CD14-positive monocyte (primary cell): ENCODE data around the gene PHACTR3. TPM values are rescaled to one million over a fixed set of nuclear protein-coding genes. Genes with fewer than 3 reads are reported as not detected.

ENCODE experiments used
- DNase-seq, 3 donors: peaks; one replicate each; pipeline ENCODE4 v3.0.0-alpha.2; 2011 to 2022
- H2AFZ ChIP-seq: 2 replicates; pipeline ENCODE4 v1.6.0; 2012; ENCODE audit warnings: mild to moderate bottlenecking, low read depth, low read length, inconsistent platforms; ENCODE audit not compliant: insufficient read depth, poor library complexity, severe bottlenecking
- H3K27ac ChIP-seq, 2 donors: 1 replicate in 1 of 2; 2 replicates in 1 of 2; pipeline ENCODE4 v1.5.1; 2012 to 2013; ENCODE audit warnings: low read length in 2 of 2, control low read depth in 1 of 2, inconsistent platforms in 1 of 2, low read depth in 1 of 2, mild to moderate bottlenecking in 1 of 2
- H3K27me3 ChIP-seq, 2 donors: one replicate each; pipeline versions ENCODE4 v1.6.0 to v1.6.1; 2011 to 2013; ENCODE audit warnings: low read length in 2 of 2; ENCODE audit not compliant: control insufficient read depth in 2 of 2, insufficient read depth in 2 of 2
- H3K36me3 ChIP-seq, 2 donors: replicated peaks in 1 of 2; 1 replicate in 1 of 2; 2 replicates in 1 of 2; pipeline versions ENCODE4 v1.5.1 to v1.6.1; 2012 to 2013; ENCODE audit warnings: low read length in 2 of 2, control low read depth in 1 of 2, inconsistent platforms in 1 of 2, mild to moderate bottlenecking in 1 of 2; ENCODE audit not compliant: insufficient read depth in 2 of 2, control insufficient read depth in 1 of 2
- H3K4me1 ChIP-seq, 2 donors: 1 replicate in 1 of 2; 2 replicates in 1 of 2; pipeline versions ENCODE4 v1.5.1 to v1.6.1; 2012 to 2013; ENCODE audit warnings: low read length in 2 of 2, control low read depth in 1 of 2, inconsistent platforms in 1 of 2, mild to moderate bottlenecking in 1 of 2, moderate library complexity in 1 of 2; ENCODE audit not compliant: insufficient read depth in 2 of 2, control insufficient read depth in 1 of 2
- H3K4me2 ChIP-seq: replicated peaks from 2 replicates; pipeline ENCODE3; 2012; ENCODE audit warnings: low read length, moderate library complexity, mild to moderate bottlenecking; ENCODE audit not compliant: poor library complexity, severe bottlenecking; ENCODE audit errors: extremely low read depth
- H3K4me3 ChIP-seq, 3 experiments: fragments of 200-600 bp in 1 of 3; sonication (generic) in 1 of 3; replicated peaks in 1 of 3; 1 replicate in 2 of 3; 2 replicates in 1 of 3; pipeline ENCODE4 v1.5.1; 2011 to 2013; ENCODE audit warnings: low read length in 3 of 3, mild to moderate bottlenecking in 3 of 3, control low read depth in 2 of 3, low read depth in 2 of 3, inconsistent platforms in 1 of 3, moderate library complexity in 1 of 3
- H3K79me2 ChIP-seq: 2 replicates; pipeline ENCODE4 v1.6.0; 2012; ENCODE audit warnings: mild to moderate bottlenecking, control low read depth, inconsistent platforms, low read length, moderate library complexity; ENCODE audit not compliant: insufficient read depth
- H3K9ac ChIP-seq: 2 replicates; pipeline ENCODE4 v1.6.0; 2017; ENCODE audit warnings: low read length, mild to moderate bottlenecking; ENCODE audit not compliant: insufficient read depth, poor library complexity, severe bottlenecking
- H3K9me3 ChIP-seq, 2 donors: replicated peaks in 1 of 2; 1 replicate in 1 of 2; 2 replicates in 1 of 2; pipeline versions ENCODE4 v1.5.1 to v1.6.1; 2012 to 2013; ENCODE audit warnings: low read length in 2 of 2, control low read depth in 1 of 2; ENCODE audit not compliant: control insufficient read depth in 1 of 2, insufficient read depth in 1 of 2
- H4K20me1 ChIP-seq: 2 replicates; pipeline ENCODE4 v1.6.0; 2012; ENCODE audit warnings: mild to moderate bottlenecking, low read length, control low read depth, moderate library complexity; ENCODE audit not compliant: insufficient read depth
- H3K27ac Mint-ChIP-seq, 7 donors: one replicate each; pipeline ENCODE4 v1.8.0; 2020; ENCODE audit warnings: mild to moderate bottlenecking in 7 of 7, mixed read lengths in 7 of 7, moderate library complexity in 6 of 7, inconsistent platforms in 2 of 7
- H3K27me3 Mint-ChIP-seq, 3 donors: one replicate each; pipeline ENCODE4 v1.8.0; 2021 to 2022; ENCODE audit warnings: low read depth in 3 of 3, mild to moderate bottlenecking in 3 of 3, mixed read lengths in 3 of 3, moderate library complexity in 3 of 3, inconsistent platforms in 1 of 3
- H3K36me3 Mint-ChIP-seq, 2 donors: one replicate each; pipeline ENCODE4 v1.8.0; 2020; ENCODE audit warnings: mixed read lengths in 2 of 2, inconsistent platforms in 1 of 2, mild to moderate bottlenecking in 1 of 2
- H3K4me1 Mint-ChIP-seq: one replicate; pipeline ENCODE4 v1.8.0; 2020; ENCODE audit warnings: mild to moderate bottlenecking, mixed read lengths
- H3K4me3 Mint-ChIP-seq, 2 donors: one replicate each; pipeline ENCODE4 v1.8.0; 2020; ENCODE audit warnings: mild to moderate bottlenecking in 2 of 2, mixed read lengths in 2 of 2, moderate library complexity in 1 of 2
- H3K9me3 Mint-ChIP-seq, 7 donors: one replicate each; pipeline ENCODE4 v1.8.0; 2020 to 2022; ENCODE audit warnings: mixed read lengths in 7 of 7, mild to moderate bottlenecking in 6 of 7, moderate library complexity in 6 of 7, inconsistent platforms in 2 of 7
- WGBS: methylation state at CpG from one replicate; pipeline ENCODE4 v1.1.5; 2013; ENCODE audit warnings: missing lambda C conversion rate; ENCODE audit not compliant: insufficient coverage; 5-methylcytosine and 5-hydroxymethylcytosine counted together
- intact Hi-C, 2 donors: fragments of 100-400 bp; cut with micrococcal nuclease; formaldehyde crosslinking; loops; one replicate each; pipeline versions ENCODE4 v1.15.0 to v1.15.1; 2023
- polyA plus RNA-seq, 3 donors: library from polyadenylated mRNA; depleted of rRNA in 1 of 3; unstranded in 2 of 3; stranded (reverse) in 1 of 3; fragments of 300-500 nt in 2 of 3; fragments of >200 nt in 1 of 3; fragmentation: Illumina TruSeq in 2 of 3; gene quantifications; 1 replicate in 2 of 3; 2 replicates in 1 of 3; pipeline ENCODE4 v1.2.3, GENCODE V29; 2012 to 2021
- TF ChIP-seq, protein P1 (sequence below): fragments of 200-600 bp; IDR thresholded peaks from one replicate; pipeline ENCODE4 v1.8.0; 2022; ENCODE audit warnings: antibody characterized with exemption, mild to moderate bottlenecking

The PHACTR3 gene
- polyA plus RNA-seq, 3 donors: 0.11 to 0.17 TPM; not detected in 1

- Histone ChIP-seq H3K79me2 (no peaks in the 10 kb centered on the region), H3K9me3 (no peaks in the 10 kb centered on the region), H3K9ac (no peak overlapping the region), H3K36me3 (no peaks in the 10 kb centered on the region), H3K4me1 (no peaks in the 10 kb centered on the region), H3K27ac (no peak overlapping the region), H3K4me3 (no peak overlapping the region), H3K4me2 (no peak overlapping the region), H3K27me3 (peaks cover 5 to 7% of the 10 kb centered on the region in 2 donors), H2AFZ (no peak overlapping the region), H4K20me1 (no peaks in the 10 kb centered on the region)
- no peak overlapping the region for H3K4me3 Mint-ChIP-seq
- H3K27me3 Mint-ChIP-seq: peaks cover 9 to 26% (median 18%) of the 10 kb centered on the region in 3 donors
- H3K9me3 Mint-ChIP-seq: peaks cover 0 to 2% (median 0%) of the 10 kb centered on the region in 7 donors
- WGBS: 93% methylated on average over 3 of the region's 7 CpGs
- TF ChIP-seq, protein P1, sequence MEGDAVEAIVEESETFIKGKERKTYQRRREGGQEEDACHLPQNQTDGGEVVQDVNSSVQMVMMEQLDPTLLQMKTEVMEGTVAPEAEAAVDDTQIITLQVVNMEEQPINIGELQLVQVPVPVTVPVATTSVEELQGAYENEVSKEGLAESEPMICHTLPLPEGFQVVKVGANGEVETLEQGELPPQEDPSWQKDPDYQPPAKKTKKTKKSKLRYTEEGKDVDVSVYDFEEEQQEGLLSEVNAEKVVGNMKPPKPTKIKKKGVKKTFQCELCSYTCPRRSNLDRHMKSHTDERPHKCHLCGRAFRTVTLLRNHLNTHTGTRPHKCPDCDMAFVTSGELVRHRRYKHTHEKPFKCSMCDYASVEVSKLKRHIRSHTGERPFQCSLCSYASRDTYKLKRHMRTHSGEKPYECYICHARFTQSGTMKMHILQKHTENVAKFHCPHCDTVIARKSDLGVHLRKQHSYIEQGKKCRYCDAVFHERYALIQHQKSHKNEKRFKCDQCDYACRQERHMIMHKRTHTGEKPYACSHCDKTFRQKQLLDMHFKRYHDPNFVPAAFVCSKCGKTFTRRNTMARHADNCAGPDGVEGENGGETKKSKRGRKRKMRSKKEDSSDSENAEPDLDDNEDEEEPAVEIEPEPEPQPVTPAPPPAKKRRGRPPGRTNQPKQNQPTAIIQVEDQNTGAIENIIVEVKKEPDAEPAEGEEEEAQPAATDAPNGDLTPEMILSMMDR: no peak
- intact Hi-C loops: no loop called here
- no peaks in the 10 kb centered on the region for H3K4me1 Mint-ChIP-seq
- DNase-seq: no peak
- H3K36me3 Mint-ChIP-seq: no peaks in the 10 kb centered on the region
- no peak overlapping the region for H3K27ac Mint-ChIP-seq
These were observed 78.8 kb downstream of the PHACTR3 start for GRCh38 chr20:59683181-59683580.

DNA sequence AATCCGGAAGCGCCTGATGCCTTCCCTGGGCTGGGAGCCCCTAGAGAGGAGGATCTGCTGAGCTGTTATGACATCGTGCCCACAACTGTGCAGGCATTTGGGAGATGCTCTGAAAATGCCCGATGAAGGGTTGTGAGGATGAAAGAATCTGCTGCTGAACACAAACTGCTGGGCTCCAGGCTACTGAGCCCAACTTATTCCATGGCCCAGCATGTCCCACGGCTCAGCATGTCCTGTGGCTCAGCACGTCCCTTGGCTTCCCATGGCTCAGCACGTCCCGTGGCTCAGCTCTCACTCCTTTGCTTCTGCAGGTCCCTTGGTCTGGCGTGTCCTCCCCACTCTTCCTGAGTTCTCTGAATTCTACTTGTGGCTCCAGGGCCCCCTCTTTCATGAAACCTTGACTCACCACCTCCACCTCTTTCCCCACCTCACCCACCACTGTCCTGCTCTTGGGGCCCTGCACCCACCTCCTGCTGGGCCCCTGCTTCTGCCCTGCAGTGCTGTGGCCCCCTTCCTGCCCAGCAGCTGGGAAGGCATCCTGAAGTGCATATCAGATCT is 80.4 kb downstream of the PHACTR3 start:
- Mint-ChIP-seq H3K27ac (no peak overlapping the region), H3K4me3 (no peak overlapping the region), H3K27me3 (peaks cover 9 to 19% (median 17%) of the 10 kb centered on the region in 3 donors), H3K9me3 (no peaks in the 10 kb centered on the region), H3K36me3 (no peaks in the 10 kb centered on the region), H3K4me1 (no peaks in the 10 kb centered on the region)
- intact Hi-C loops: no loop called here
- no peaks in the 10 kb centered on the region for H3K4me1 ChIP-seq
- H3K27me3 ChIP-seq: peaks cover 2% of the 10 kb centered on the region in 2 donors
- no peak overlapping the region for H3K27ac ChIP-seq
- no peak overlapping the region for H2AFZ ChIP-seq
- TF ChIP-seq, protein P1: no peak
- no peak overlapping the region for H3K9ac ChIP-seq
- H3K79me2 ChIP-seq: no peaks in the 10 kb centered on the region
- WGBS: 83% methylated on average over 9 of the region's 9 CpGs
- no peak for DNase-seq
- no peaks in the 10 kb centered on the region for H3K36me3 ChIP-seq
- no peak overlapping the region for H3K4me2 ChIP-seq
- no peak overlapping the region for H3K4me3 ChIP-seq
- no peaks in the 10 kb centered on the region for H4K20me1 ChIP-seq
- H3K9me3 ChIP-seq: no peaks in the 10 kb centered on the region
